Ovary (tissue), 3 donors: ENCODE results near the gene LRRC8E.

Source experiments
- CTCF ChIP-seq, 3 donors: fragments of 450-650 bp in 2 of 3; fragments of 200-600 bp in 1 of 3; IDR thresholded peaks; one replicate each; pipeline versions ENCODE4 v1.5.1 to v1.8.0; 2016 to 2022; ENCODE audit warnings: antibody characterized with exemption in 3 of 3, mild to moderate bottlenecking in 1 of 3
- POLR2A ChIP-seq: fragments of 450-650 bp; IDR thresholded peaks from one replicate; pipeline ENCODE4 v1.6.1; 2017; ENCODE audit warnings: antibody characterized with exemption, mild to moderate bottlenecking, moderate library complexity
- donor health status: DM: no; HTN: no; CAD: no.

GRCh38 chr19:7933411-7933810, 45.1 kb downstream of the LRRC8E start:
- TF ChIP-seq POLR2A (no peak), CTCF (IDR thresholded peaks at IDR 0.05) (no peak)
